ENCODE measurements around the gene ATP9B.
"Not testable (repeated sequence)": the region's sequence is repeated elsewhere in the genome, so short reads cannot be mapped to it uniquely, and the experiment has no call there.

ATP9B gene

GRCh38 chr18:79368681-79369080 lies 299.5 kb downstream of the ATP9B start:
- DNase-seq, result no peak

GRCh38 chr18:79371561-79372121 lies 302.4 kb downstream of the ATP9B start:
- no peak for DNase-seq

DNA sequence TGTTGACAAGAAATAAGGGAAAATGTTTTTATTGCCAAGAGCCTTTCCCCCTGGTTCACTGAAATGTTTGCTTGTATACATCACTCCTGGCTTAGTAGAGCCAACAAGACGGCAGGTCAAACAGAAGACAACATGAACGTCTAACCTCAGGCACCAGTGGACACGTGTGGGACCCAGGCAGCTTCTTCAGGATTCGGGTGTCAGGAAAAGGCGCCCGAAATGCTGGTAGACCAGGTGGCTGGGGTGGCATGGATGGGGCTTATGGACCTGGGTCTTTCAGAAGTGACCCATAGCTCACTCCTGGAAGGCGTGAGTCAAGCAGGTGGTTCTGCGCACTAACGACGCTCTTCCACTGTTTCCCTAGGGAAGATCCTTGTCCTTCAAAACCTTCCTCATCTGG lies 303.3 kb downstream of the ATP9B start:
- no peak for DNase-seq

DNA sequence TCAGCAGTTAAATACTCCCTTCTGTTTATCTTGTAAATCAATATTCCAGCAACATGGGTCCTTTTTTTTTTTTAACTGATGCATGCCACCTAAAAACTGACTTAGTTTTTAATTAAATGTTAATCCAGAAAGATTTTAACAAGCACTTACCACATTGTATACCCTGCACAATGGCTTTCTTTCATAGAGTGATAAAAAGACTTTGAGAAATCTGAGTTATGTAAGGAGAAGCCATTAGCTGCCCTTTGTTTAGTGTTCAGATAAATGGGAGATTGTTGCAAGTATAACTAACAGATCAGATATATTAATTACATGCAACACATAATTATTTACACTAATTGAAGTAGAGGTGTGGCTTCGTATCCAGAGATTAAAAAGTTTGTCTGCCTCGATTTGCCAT lies 303.8 kb downstream of the ATP9B start:
- DNase-seq, result no peak

- no peak for DNase-seq
Observed at GRCh38 chr18:79373736-79374135, 304.5 kb downstream of the ATP9B start.

DNA sequence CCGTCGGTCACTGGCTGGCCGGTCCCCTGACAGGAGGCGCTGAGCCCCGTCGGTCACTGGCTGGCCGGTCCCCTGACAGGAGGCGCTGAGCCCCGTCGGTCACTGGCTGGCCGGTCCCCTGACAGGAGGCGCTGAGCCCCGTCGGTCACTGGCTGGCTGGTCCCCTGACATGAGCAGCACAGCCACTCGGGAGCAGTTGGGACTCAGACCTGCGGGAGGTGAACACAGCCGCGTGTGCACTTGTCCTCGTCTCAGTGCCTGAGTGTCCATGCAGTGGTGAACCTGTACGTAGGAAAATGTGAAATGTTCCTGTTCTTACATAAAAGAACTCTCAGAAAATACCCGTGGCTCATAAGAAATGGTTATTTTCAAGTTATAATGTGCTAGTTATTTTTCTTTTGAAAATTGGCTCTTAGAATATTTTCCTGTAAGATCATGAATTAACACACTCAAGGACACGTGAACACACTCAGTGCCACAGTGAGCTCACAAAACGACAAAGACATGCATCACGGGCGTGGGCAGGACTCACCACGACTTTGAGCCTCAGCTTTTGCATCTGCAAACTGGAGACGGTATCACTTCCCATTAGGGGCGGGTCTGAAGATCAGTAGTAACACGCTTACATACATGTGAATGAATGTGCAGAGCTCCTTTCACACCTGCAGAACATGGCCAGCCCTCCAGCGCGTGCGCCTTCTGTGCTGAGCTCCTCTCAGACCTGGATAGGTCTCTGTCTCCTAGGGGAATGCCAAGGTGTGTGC lies 305.4 kb downstream of the ATP9B start:
- no peak for DNase-seq

- DNase-seq, result no peak
Observed at GRCh38 chr18:79375441-79376154, 306.4 kb downstream of the ATP9B start.

GRCh38 chr18:79376661-79377060 lies 307.5 kb downstream of the ATP9B start:
- DNase-seq, result not testable (repeated sequence)

DNA sequence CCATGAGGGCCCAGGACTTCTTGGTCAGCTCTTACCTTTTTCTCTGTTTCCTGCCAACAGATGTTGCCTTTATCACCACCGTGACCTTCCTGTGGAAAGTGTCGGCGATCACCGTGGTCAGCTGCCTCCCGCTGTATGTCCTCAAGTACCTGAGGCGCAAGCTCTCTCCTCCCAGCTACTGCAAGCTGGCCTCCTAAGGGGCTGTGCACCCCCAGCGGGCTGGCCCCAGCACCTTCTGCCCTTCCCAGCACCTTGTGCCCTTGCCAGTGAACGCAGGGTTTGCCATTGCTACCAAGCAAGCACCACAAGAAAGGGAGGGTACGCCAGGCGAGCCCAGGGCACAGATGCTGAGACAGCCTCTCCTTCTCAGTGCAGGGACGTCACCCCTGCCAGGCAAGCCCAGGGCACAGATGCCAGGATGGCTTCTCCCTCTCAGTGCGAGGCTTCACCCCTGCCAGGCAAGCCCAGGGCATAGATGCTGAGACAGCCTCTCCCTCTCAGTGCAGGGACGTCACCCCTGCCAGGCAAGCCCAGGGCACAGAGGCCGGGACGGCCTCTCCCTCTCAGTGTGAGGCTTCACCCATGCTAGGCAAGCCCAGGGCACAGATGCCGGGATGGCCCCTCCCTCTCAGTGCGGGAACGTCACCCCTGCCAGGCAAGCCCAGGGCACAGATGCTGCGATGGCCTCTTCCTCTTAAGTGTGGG lies 308.1 kb downstream of the ATP9B start:
- DNase-seq, result no peak

DNA sequence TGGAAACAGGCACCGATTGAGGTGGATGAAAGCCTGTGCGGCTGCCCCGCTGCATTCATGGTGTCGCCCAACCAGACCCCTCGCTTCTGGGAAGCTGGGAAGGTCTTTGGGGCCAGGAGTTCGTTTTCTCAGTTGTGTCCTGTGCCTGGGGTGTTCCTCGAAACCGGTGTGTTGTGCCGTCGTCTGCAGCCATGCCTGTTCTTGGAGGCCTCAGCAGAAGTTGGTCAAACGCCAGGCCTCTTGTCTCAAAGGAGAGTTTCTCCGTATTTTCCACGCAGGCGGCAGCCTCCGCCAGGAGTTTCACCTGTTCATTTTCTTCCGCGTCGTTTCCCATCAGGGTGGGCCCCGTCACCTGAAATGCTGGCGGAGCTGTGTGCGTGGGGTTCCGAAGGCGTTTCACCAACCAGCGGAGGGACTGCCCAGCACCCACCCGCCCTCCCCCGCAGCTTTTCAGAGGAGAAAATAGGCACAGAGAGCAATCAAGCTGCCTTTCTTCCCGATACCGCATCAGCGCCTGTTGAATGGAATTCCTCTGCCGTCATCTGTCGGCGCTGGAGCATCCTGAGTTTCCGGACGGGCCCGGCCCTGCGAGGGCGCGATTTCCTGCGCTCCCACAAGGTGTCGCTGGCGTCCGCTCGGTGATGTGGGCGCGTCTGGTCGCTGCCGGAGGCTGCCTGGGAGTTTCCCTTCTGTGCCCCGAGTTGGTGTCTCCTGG lies 309.5 kb downstream of the ATP9B start:
- DNase-seq, result no peak

DNA sequence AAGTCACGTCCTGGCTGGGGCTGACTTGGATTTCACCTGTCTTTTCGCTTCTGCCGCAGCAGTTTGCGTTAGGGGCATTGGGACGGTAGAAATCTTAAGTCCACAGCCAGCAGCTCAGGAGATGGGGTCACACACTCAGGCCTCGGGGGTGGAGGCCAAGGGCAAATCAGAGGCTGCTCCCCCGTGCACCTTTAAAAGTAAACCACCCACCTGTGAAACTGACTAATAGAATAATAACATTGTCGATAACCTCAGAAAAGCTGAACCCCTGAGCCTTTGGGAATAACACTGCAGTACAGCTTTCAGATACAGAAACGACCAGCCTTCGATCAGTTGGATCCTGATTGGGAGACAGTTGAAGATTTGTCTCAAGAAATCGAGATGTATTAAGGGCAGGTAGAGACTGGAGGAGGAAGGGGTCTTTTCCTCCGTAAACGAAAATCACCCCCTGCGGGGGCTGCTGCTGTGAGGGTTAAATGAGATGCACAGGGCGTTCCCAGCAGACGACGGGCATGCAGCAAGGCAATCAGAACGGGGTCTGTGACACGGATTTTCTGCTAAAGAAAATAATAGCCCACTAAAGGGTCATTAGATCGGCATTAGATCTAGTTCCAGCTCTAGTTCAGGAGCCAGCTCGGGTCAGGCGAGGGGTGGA lies 310.2 kb downstream of the ATP9B start:
- no peak for DNase-seq

DNA sequence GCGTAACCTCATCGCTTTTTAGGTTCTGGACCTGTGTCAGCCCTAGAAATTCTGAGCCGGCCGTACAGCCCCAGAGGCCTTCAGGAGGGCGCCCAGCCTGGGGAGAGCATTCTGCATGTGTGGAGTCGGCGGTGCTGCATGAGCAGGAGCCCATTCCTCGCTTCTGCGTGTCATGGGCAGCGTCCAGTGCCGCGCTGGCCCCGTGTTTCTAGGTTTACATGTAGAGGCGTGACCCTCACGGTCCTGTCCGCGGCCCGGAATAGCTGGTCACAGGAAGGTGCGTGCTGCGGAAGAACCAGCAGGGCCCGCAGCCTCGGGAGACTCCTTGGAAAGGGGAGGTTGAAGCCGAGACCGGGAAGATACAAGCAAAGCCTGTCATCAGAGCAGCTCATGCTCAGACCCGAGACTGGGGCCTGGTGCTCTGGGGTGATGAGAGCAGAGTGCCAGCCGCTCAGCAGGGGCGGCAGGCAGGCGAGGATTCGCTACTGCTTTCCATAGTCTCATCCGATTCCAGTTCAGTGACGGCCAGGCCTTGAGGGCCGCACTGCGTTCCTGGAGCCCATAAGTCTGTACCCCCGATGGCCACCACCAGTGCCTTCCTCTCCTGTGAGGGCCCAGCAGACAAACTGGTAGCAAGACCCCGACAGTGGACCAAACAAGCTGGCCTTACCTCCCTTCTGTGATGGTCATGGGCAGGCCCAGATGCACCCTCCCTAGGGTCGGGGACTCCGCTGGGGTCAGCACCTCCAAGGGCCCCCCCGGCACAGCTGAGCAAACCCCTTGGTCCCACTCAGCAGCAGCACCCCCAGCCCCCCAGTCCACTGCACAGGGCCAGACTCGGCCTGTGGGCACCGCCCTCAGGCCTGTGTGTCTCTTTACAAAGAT lies 311.0 kb downstream of the ATP9B start:
- DNase-seq, result no peak

DNA sequence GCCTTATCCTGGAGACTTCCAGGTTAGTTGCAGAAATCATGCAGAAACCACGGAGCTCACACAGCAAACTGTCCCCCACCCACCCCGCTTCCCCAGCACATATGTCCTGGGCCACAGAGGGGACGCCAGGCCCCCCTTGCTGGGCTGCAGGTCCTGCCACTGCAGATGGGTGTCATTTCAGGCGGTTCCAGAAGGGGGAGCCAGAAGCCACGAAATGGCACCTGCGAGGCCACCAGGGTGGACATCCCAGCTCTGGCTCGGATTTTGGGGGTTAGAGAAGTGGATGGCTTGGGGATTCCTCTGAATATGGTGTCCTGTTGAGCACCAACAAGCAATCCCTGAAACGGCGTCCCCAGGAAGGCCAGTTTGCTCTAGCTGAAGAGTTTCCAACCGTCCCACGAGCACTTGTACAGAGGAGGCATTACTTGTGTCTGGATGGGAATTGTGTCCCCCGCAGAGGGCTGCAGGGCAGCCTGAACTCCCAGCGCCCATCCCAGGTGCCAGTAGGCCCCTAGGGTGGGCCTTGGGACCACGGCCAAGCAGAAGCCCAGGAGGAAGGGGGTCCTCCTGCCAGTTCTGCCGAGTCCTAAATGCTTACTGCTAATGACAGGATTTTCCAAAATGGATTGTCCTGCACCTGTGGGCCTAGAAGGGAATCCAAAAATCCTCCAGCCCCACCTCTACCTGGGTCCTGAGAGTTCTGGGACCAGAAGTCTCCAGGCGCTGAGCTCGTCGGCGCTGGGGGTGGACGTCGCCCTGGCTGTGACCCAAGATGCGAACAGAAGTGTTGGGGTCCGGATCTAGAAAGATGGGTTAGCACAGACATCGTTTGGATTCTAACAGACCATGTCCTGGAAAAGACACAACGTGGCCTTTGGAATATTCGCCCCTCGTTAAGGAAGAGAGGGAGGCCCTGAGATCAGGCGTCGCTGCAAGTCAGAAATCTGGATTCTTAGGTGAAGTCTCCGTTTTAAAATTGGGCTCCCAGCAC lies 311.9 kb downstream of the ATP9B start:
- DNase-seq, result no peak

GRCh38 chr18:79381811-79382311 lies 312.7 kb downstream of the ATP9B start:
- DNase-seq, result no peak

DNA sequence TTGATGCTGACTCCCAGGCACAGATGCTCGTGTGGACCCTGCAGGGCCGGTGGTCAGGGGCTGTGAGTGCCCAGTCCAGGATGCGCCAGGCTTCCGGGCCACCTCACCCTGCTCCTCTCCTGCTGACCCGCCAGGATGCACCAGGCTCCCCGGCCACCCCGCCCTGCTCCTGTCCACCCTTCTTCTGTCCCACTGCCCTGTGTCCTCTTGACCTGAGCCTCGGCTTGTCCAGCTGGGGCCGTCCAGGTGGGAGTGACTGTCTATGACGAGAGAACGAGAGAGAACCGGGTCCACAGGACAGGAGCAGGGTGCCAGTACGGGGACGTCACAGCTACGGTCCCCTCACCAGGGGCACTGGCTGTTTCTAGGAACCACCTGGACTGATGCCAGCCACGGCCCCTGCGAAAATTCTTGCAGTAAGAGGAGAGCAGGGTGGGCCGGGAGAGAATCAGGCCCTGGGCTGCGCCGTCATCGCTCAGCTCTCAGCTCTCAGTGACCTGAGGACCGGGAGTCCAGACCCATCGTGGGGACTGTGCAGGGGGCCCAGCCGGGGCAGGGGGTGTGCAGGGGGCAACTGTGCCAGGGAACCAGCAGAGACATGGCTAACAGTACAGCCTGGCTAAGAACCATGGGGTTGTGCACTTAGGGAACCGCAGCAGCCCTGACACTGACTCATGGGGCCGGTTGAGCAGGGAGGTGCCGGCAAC lies 313.6 kb downstream of the ATP9B start:
- no peak for DNase-seq

- no peak for DNase-seq
Observed at GRCh38 chr18:79383388-79384056, 314.3 kb downstream of the ATP9B start.

- DNase-seq, result no peak
Observed at GRCh38 chr18:79384151-79384807, 315.1 kb downstream of the ATP9B start.

- no peak for DNase-seq
Observed at GRCh38 chr18:79384834-79385233, 315.6 kb downstream of the ATP9B start.

All from NCI-H2029 (cell line).